ENCODE data around the gene FCRLB. TPM values are rescaled to one million over a fixed set of nuclear protein-coding genes. Genes with fewer than 3 reads are reported as not detected.

FCRLB gene
- total RNA-seq = 4.8 and 5.5 TPM in 2 replicates

GRCh38 chr1:161720956-161721737 is at the start of gene FCRLB:
TSS of gene FCRLB (plus strand) at chr1:161721544. CDS start at chr1:161722673, 1,129 bp downstream.

GRCh38 chr1:161706482-161707347 is 14.6 kb upstream of the FCRLB start, which contains the start of gene FCRLA:
TSS of gene FCRLA (plus strand) at chr1:161707229. CDS start at chr1:161707265, 36 bp downstream.

GRCh38 chr1:161749509-161750407 is 28.4 kb downstream of the FCRLB start, which contains the start of gene DUSP12:
TSS of gene DUSP12 (plus strand) at chr1:161749786. CDS start at chr1:161749802, 16 bp downstream.

GRCh38 chr1:161766102-161766981 is 45.0 kb downstream of the FCRLB start, which contains the start of gene ATF6:
TSS of gene ATF6 (plus strand) at chr1:161766320. CDS start at chr1:161766361, 41 bp downstream.

Small RNAs within 50 kb of the gene (small RNA-seq; reads per million reads assigned to genes)
- gene RF00019 = not detected
- not detected for gene RN7SL466P

Other genes starting within 250 kb of the FCRLB start
- 0.20 TPM in 1 of 2 replicates, not detected in the other for gene FCGR2A, start 216.1 kb upstream of the FCRLB start, total RNA-seq
- under 0.01 and 0.20 TPM in 2 replicates for gene HSPA6, start 197.0 kb upstream of the FCRLB start, total RNA-seq
- gene FCGR3A, start 171.7 kb upstream of the FCRLB start, total RNA-seq = not detected in 2 replicates
- not detected in 2 replicates for gene FCGR3B, start 90.4 kb upstream of the FCRLB start, total RNA-seq
- not detected in 2 replicates for gene FCGR2B, start 58.4 kb upstream of the FCRLB start, total RNA-seq
- gene FCRLA, start 14.3 kb upstream of the FCRLB start, total RNA-seq = 1.6 and 1.8 TPM in 2 replicates
- 32.0 and 34.4 TPM in 2 replicates for gene DUSP12, start 28.2 kb downstream of the FCRLB start, total RNA-seq
- 18.0 and 19.0 TPM in 2 replicates for gene ATF6, start 44.8 kb downstream of the FCRLB start, total RNA-seq

Measured in subcutaneous preadipocyte (primary cell).